Ishikawa (cell line): ENCODE data around the gene KLHL5.

ENCODE experiments used
- CEBPB ChIP-seq: IDR thresholded peaks from 2 replicates; pipeline ENCODE4 v1.6.1; 2012
- CREB1 ChIP-seq: IDR thresholded peaks from 2 replicates; pipeline ENCODE4 v1.6.1; 2012; ENCODE audit warnings: low read depth
- EGR1 ChIP-seq: IDR thresholded peaks from 2 replicates; pipeline ENCODE4 v1.6.1; 2012
- EP300 ChIP-seq: IDR thresholded peaks from 2 replicates; pipeline ENCODE4 v1.6.1; 2012; ENCODE audit warnings: borderline replicate concordance
- FOXM1 ChIP-seq: IDR thresholded peaks from 2 replicates; pipeline ENCODE4 v1.6.1; 2012; ENCODE audit warnings: low read depth, borderline replicate concordance
- MAX ChIP-seq: IDR thresholded peaks from 2 replicates; pipeline ENCODE4 v1.6.1; 2012
- NFIC ChIP-seq: IDR thresholded peaks from 2 replicates; pipeline ENCODE4 v1.6.1; 2012
- RAD21 ChIP-seq: IDR thresholded peaks from 2 replicates; pipeline ENCODE4 v1.6.1; 2012; ENCODE audit warnings: low read depth
- REST ChIP-seq: IDR thresholded peaks from 2 replicates; pipeline ENCODE4 v1.6.1; 2012; ENCODE audit warnings: low read depth, mild to moderate bottlenecking
- TAF1 ChIP-seq: IDR thresholded peaks from 2 replicates; pipeline ENCODE4 v1.6.1; 2012; ENCODE audit warnings: low read depth, mild to moderate bottlenecking
- TCF12 ChIP-seq: IDR thresholded peaks from 2 replicates; pipeline ENCODE4 v1.6.1; 2012; ENCODE audit warnings: low read depth
- TEAD4 ChIP-seq: IDR thresholded peaks from 2 replicates; pipeline ENCODE4 v1.6.1; 2012
- USF1 ChIP-seq: IDR thresholded peaks from 2 replicates; pipeline ENCODE4 v1.6.1; 2012
- YY1 ChIP-seq: IDR thresholded peaks from 2 replicates; pipeline ENCODE4 v1.6.1; 2012; ENCODE audit warnings: low read depth
- ZBTB7A ChIP-seq: IDR thresholded peaks from 2 replicates; pipeline ENCODE4 v1.6.1; 2012; ENCODE audit warnings: low read depth

Gene KLHL5

GRCh38 chr4:39050590-39050989, 11.4 kb upstream of the KLHL5 start:
- no peak for TF ChIP-seq FOXM1
- TF ChIP-seq REST = no peak
- TF ChIP-seq TCF12 = no peak
- TF ChIP-seq USF1 = no peak
- TF ChIP-seq RAD21 = no peak
- TF ChIP-seq ZBTB7A = no peak
- TF ChIP-seq TEAD4 = no peak
- no peak for TF ChIP-seq EP300
- TF ChIP-seq EGR1 = no peak
- no peak for TF ChIP-seq YY1
- no peak for TF ChIP-seq CREB1
- TF ChIP-seq TAF1 = no peak
- no peak for TF ChIP-seq MAX
- TF ChIP-seq NFIC = no peak
- no peak for TF ChIP-seq CEBPB

GRCh38 chr4:39051492-39051891, 10.5 kb upstream of the KLHL5 start:
- TF ChIP-seq NFIC (no peak), MAX (no peak), ZBTB7A (no peak), TEAD4 (no peak), TCF12 (no peak), EP300 (no peak), CEBPB (no peak), TAF1 (no peak), FOXM1 (no peak)

- no peak for TF ChIP-seq CREB1
- no peak for TF ChIP-seq TAF1
- TF ChIP-seq REST = no peak
- no peak for TF ChIP-seq TEAD4
- TF ChIP-seq NFIC = no peak
- no peak for TF ChIP-seq EP300
- TF ChIP-seq FOXM1 = no peak
These were observed 8.0 kb upstream of the KLHL5 start for GRCh38 chr4:39053983-39054382.

GRCh38 chr4:39054497-39054896, 7.5 kb upstream of the KLHL5 start:
- TF ChIP-seq USF1 = no peak
- TF ChIP-seq CEBPB = no peak
- no peak for TF ChIP-seq EP300
- TF ChIP-seq TCF12 = no peak
- no peak for TF ChIP-seq FOXM1
- no peak for TF ChIP-seq TEAD4
- TF ChIP-seq EGR1 = no peak
- TF ChIP-seq ZBTB7A = no peak
- no peak for TF ChIP-seq CREB1
- TF ChIP-seq TAF1 = no peak
- TF ChIP-seq RAD21 = no peak
- TF ChIP-seq NFIC = no peak
- no peak for TF ChIP-seq MAX
- TF ChIP-seq REST = no peak
- no peak for TF ChIP-seq YY1

GRCh38 chr4:39056023-39056422, 6.0 kb upstream of the KLHL5 start:
- TF ChIP-seq REST (no peak), YY1 (no peak), CEBPB (no peak), TEAD4 (no peak), FOXM1 (no peak), NFIC (no peak), ZBTB7A (no peak)
